Measurements from ENCODE around the gene ATRNL1.

DNA sequence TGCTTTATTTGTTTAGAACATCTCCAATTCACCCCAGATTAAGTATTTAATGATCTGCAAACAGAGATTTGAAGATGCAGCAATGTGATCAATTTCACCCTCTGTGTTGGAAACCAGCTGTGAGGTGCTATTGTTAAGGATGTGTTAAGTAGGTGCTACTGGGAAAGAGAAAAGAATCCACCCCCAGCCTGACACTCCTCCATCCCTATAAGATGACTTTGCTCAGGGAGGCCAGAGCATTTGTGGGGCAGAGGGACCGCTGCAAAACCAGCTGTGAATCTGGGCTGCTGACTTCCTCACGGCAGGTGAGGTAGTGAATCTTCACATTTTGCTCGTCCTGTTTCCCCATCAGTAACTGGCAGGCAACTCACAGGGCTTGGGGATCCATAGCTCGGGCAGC, 882.3 kb downstream of the ATRNL1 start:
- TF ChIP-seq CTCF (conservative IDR thresholded peaks at IDR 0.05; ENCODE audit: low read length) (no peak), EZH2phosphoT487 (IDR thresholded peaks at IDR 0.05; ENCODE audit: borderline replicate concordance, low read depth, low read length) (no peak)
